ENCODE data around the gene KLHL11. TPM values are rescaled to one million over a fixed set of nuclear protein-coding genes. Genes with fewer than 3 reads are reported as not detected.

Gene KLHL11, protein sequence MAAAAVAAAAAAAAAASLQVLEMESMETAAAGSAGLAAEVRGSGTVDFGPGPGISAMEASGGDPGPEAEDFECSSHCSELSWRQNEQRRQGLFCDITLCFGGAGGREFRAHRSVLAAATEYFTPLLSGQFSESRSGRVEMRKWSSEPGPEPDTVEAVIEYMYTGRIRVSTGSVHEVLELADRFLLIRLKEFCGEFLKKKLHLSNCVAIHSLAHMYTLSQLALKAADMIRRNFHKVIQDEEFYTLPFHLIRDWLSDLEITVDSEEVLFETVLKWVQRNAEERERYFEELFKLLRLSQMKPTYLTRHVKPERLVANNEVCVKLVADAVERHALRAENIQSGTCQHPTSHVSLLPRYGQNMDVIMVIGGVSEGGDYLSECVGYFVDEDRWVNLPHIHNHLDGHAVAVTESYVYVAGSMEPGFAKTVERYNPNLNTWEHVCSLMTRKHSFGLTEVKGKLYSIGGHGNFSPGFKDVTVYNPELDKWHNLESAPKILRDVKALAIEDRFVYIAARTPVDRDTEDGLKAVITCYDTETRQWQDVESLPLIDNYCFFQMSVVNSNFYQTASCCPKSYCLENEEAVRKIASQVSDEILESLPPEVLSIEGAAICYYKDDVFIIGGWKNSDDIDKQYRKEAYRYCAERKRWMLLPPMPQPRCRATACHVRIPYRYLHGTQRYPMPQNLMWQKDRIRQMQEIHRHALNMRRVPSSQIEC
- total RNA-seq: 19.5 TPM in 2 replicates

DNA sequence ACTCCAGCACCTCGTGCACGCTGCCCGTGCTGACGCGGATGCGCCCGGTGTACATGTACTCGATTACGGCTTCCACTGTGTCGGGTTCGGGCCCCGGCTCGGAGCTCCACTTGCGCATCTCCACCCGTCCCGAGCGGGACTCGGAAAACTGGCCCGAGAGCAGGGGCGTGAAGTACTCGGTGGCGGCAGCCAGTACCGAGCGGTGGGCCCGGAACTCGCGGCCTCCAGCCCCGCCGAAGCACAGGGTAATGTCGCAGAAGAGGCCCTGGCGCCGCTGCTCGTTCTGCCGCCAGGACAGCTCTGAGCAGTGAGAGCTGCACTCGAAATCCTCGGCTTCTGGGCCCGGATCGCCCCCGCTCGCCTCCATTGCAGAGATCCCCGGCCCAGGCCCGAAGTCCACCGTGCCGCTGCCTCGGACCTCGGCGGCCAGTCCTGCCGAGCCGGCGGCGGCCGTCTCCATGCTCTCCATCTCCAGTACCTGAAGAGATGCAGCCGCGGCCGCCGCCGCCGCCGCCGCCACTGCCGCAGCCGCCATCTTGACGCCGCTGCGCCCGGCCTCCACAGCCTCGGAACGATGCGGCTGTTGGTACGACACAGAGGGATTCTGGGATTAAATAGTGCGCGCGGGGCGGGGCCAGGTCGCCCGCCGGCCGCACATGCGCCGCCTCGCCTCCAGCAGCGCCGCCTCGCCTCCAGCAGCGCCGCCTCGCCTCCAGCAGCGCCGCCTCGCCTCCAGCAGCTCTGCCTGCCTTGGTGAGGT is at the start of gene KLHL11:
KLHL11 (minus strand) TSS at position 588 of the 760 bp plus-strand sequence; CDS start at position 535, 53 bp downstream.

DNA sequence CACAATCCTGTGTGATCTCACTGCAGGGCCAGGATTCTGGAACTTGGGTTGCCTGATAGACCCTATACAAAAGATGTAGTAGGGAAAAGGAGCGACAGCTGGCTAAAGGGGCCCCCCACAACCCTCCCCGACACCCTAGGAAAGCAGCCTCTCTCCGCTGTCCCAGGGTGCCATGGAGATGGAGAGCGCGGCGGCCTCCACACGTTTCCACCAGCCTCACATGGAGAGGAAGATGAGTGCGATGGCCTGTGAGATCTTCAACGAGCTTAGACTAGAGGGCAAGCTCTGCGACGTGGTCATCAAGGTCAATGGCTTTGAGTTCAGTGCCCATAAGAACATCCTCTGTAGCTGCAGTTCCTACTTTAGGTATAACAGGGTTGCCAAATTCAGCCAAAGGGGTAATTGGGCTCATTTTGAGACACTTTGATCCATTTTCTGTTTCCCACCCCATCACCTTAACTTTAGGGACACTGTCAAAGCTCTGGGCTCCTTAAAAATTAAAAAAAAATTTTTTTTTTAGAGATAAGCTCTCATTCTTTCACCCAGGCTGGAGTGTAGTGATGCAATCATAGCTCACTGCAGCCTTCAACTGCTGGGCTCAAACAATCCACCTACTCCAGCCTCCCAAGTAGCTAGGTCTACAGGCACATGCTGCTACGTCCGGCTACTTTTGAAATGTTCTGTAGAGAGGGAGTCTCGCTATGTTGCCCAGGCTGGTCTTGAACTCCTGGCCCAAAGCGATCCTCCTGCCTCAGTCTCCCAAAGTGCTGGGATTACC is 27.3 kb downstream of the KLHL11 start, which contains the start of gene KLHL10:
KLHL10 (plus strand) TSS at position 65 of the 778 bp plus-strand sequence; CDS start at position 173, 108 bp downstream.

DNA sequence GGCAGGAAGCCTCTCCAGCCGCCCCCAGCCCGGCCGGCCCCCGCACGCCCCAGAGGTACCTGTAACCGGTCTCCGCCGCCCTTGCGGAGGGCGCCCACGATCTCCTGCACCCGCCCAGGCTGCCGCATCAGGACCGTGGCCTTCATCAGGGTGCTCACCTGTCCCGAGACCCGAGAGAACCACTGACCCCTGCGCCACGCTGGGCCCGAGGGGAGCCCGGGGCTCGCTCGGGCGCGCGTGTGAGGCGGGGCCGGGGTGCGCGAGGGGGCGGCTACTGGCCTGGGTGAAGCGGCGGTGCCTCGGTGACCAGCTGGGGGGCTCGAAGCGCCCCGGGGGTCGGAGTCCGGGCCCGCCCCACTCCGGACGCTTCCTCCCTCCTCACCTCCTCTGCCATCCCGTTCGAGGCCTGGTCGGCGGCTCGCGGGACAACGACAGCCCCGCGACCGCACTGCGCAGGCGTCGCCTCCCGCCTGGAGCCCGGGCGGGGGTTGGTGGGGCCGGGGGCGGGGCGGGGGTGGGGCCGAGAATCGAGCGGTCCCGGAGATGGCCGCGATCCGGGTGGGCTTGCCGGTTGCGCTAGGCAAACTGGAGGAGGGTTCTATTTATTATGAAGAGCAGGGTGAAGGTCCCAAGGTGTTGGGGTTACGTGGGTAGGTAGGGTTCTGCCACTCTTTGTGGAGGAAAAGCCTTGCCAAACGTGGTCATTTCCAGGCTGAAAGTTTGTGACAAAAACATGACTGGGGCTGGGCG is 29.2 kb downstream of the KLHL11 start, which contains the start of gene NT5C3B:
NT5C3B (minus strand) TSS at position 433 of the 750 bp plus-strand sequence; CDS start at position 394, 39 bp downstream.

DNA sequence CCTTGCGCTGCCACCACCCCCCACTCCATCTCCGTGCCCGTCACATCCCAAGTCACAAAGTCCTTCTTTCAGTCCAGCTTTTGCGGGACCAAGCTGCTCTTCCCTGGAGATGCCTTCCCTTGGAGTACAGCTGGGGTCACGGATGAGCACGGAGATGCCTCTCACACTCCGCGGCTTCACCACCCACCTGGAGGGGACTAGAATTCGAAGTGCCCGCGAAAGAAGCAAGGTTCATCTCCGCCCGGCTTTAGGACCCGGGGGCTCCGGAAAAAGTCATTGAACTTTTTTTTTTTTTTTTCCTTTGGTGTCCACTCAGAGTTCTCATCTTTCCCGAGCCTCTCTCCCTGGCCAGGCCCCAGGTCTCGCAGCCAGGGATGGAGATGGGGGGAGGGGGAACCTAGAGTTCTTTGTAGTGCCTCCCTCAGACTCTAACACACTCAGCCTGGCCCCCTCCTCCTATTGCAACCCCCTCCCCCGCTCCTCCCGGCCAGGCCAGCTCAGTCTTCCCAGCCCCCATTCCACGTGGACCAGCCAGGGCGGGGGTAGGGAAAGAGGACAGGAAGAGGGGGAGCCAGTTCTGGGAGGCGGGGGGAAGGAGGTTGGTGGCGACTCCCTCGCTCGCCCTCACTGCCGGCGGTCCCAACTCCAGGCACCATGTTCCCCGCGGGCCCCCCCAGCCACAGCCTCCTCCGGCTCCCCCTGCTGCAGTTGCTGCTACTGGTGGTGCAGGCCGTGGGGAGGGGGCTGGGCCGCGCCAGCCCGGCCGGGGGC is 52.7 kb downstream of the KLHL11 start, which contains the start of gene FKBP10:
FKBP10 (plus strand) TSS at position 624 of the 771 bp plus-strand sequence; CDS start at position 655, 31 bp downstream.

DNA sequence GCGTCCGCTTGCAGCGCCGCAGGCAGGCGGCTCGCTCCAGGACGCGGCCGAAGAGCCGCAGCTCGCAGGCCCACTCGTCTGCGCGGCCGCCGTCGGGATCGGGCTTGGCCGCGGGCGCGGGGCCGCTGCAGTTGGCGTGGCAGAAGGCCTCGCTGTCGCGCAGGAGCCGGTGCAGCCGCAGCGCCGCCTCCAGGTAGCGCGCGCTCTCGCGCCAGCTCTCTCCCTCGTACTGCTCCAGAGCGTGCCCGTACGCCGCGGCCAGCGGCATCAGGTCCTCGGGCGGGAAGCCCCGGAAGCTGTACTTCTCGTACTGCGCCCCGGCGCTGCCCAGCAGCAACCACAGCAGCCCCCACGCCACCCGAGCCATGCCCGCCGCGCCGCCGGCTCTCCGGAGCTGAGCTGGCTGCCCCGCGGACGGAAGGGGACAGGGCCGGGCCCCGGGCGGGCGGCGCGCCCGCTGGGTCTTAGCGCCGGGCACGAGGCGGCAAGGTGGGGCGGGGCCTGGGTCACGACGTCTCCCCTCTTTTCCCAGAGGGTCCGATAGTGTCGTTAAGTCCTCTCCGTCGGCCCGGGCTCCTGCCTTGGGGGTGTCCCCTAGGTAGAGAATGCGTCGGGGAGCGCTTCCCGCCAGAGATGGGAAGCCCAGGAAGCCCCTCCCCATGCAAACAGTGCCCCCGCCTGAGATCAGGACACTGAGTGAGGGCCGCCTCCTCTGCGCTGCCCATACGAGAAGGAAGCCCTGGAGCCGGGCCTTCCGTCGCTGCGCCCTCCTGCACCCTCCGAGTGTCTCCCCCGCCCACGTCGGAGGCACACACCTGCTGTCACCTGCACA is 53.5 kb downstream of the KLHL11 start, which contains the start of gene P3H4:
P3H4 (minus strand) TSS at position 401 of the 832 bp plus-strand sequence; CDS start at position 367, 34 bp downstream.

Other genes with a start within 250 kb of the KLHL11 start
- 4.9 and 35.8 TPM in 2 replicates for gene KRT17, start 240.8 kb downstream of the KLHL11 start, total RNA-seq
- gene EIF1, start 176.5 kb downstream of the KLHL11 start, total RNA-seq: 76.3 and 112 TPM in 2 replicates
- not detected in 2 replicates for gene GAST, start 153.1 kb downstream of the KLHL11 start, total RNA-seq
- gene HAP1, start 130.8 kb downstream of the KLHL11 start, total RNA-seq: under 0.01 and 0.26 TPM in 2 replicates
- 3.0 and 9.5 TPM in 2 replicates for gene JUP, start 78.7 kb downstream of the KLHL11 start, total RNA-seq
- 44.1 and 49.2 TPM in 2 replicates for gene P3H4, start 53.5 kb downstream of the KLHL11 start, total RNA-seq
- 276 and 499 TPM in 2 replicates for gene FKBP10, start 52.4 kb downstream of the KLHL11 start, total RNA-seq
- 73.0 and 90.5 TPM in 2 replicates for gene NT5C3B, start 29.2 kb downstream of the KLHL11 start, total RNA-seq
- gene KLHL10, start 27.6 kb downstream of the KLHL11 start, total RNA-seq: 0.16 and 0.17 TPM in 2 replicates
- gene ACLY, start 53.5 kb upstream of the KLHL11 start, total RNA-seq: 107 and 119 TPM in 2 replicates
- 0.26 and 1.1 TPM in 2 replicates for gene ODAD4, start 65.2 kb upstream of the KLHL11 start, total RNA-seq
- 53.4 and 62.3 TPM in 2 replicates for gene CNP, start 101.4 kb upstream of the KLHL11 start, total RNA-seq
- gene DNAJC7, start 152.0 kb upstream of the KLHL11 start, total RNA-seq: 71.2 and 91.3 TPM in 2 replicates
- 9.7 and 13.4 TPM in 2 replicates for gene NKIRAS2, start 154.7 kb upstream of the KLHL11 start, total RNA-seq
- gene C17orf113, start 185.2 kb upstream of the KLHL11 start, total RNA-seq: 0.32 and 0.34 TPM in 2 replicates
- gene ZNF385C, start 233.1 kb upstream of the KLHL11 start, total RNA-seq: not detected in 2 replicates
- gene DHX58, start 247.3 kb upstream of the KLHL11 start, total RNA-seq: 9.1 and 14.7 TPM in 2 replicates

Data from bronchial smooth muscle cell (primary cell).